NT2/D1 (cell line): ENCODE measurements around the gene NCF2.

ENCODE experiments used
- SUZ12 ChIP-seq: IDR thresholded peaks from 2 replicates; pipeline ENCODE4 v1.6.1; 2011; ENCODE audit not compliant: insufficient read length, insufficient read depth; ENCODE audit errors: extremely low read depth
- YY1 ChIP-seq: IDR thresholded peaks from 2 replicates; pipeline ENCODE4 v1.6.1; 2011; ENCODE audit not compliant: insufficient read length, insufficient read depth
- ZNF274 ChIP-seq: IDR thresholded peaks from 2 replicates; pipeline ENCODE4 v1.6.1; 2011; ENCODE audit warnings: mild to moderate bottlenecking, low read depth, low read length

- TF ChIP-seq YY1 (no peak), SUZ12 (no peak), ZNF274 (no peak)
Observed at GRCh38 chr1:183609313-183609712, 19.1 kb upstream of the NCF2 start.
